A549 (cell line): ENCODE results near the gene GBGT1. TPM values are rescaled to one million over a fixed set of nuclear protein-coding genes. Genes with fewer than 3 reads are reported as not detected.
A peak's percentile ranks its signal among the peaks of the same experiment; 100 is the strongest.

Experiments
- ATAC-seq, 2 experiments: fragments of 200-7000 bp in 1 of 2; fragments of >200 bp in 1 of 2; cut with Nextera tagmentation in 1 of 2; cut with Tn5 transposase in 1 of 2; 3 replicates each; pipeline versions ENCODE4 v1.8.0 to v1.9.1; 2018 to 2020; ENCODE audit warnings: mild to moderate bottlenecking in 1 of 2, moderate library complexity in 1 of 2
- CTCF ChIA-PET: fragments of 300-600 bp; sonication (Branson Sonifier 250); formaldehyde crosslinking; extraction: SDS; loops from one replicate; lab custom pipeline; 2021; ENCODE audit warnings: antibody characterized with exemption, inconsistent platforms; lab: Yijun Ruan, JAX
- POLR2A ChIA-PET: fragments of 350-600 bp; formaldehyde crosslinking; extraction: SDS; loops from one replicate; lab custom pipeline; 2021; ENCODE audit warnings: antibody characterized with exemption, inconsistent platforms; lab: Yijun Ruan, JAX
- DNase-seq, 2 experiments: peaks; one replicate each; pipeline versions ENCODE4 v3.0.0 to v3.0.0-alpha.2; 2011 to 2016; ENCODE audit warnings: low read depth in 1 of 2, low spot score in 1 of 2
- FAIRE-seq: peaks from 2 replicates; lab custom pipeline; 2011; peaks lifted over from hg19 to GRCh38; lab: Jason Lieb, UNC
- H3K27ac ChIP-seq, 2 experiments: fragments of >200 bp; sonication (Bioruptor Twin); formaldehyde crosslinking; 3 replicates each; pipeline ENCODE4 v1.5.1; 2016 to 2017
- H3K4me1 ChIP-seq: fragments of >200 bp; sonication (Bioruptor Twin); formaldehyde crosslinking; 3 replicates; pipeline ENCODE4 v1.6.1; 2016
- H3K4me2 ChIP-seq: fragments of >200 bp; sonication (Bioruptor Twin); formaldehyde crosslinking; 3 replicates; pipeline ENCODE4 v1.6.1; 2016
- H3K4me3 ChIP-seq: fragments of >200 bp; sonication (Bioruptor Twin); formaldehyde crosslinking; 3 replicates; pipeline ENCODE4 v1.5.1; 2016
- H3K9me3 ChIP-seq: fragments of >200 bp; sonication (Bioruptor Twin); formaldehyde crosslinking; 3 replicates; pipeline ENCODE4 v1.6.1; 2016
- ATOH8 ChIP-seq: fragments of 250-450 bp; sonication (Bioruptor Pico); IDR thresholded peaks from 2 replicates; pipeline ENCODE4 v1.5.0; 2020; ENCODE audit warnings: low read depth, mild to moderate bottlenecking, moderate library complexity
- BCL3 ChIP-seq: fragments of >200 bp; sonication (Bioruptor Twin); formaldehyde crosslinking; IDR thresholded peaks from 3 replicates; pipeline ENCODE4 v1.6.1; 2016
- CTCF ChIP-seq: fragments of >200 bp; sonication (Bioruptor Twin); formaldehyde crosslinking; IDR thresholded peaks from 3 replicates; pipeline ENCODE4 v1.5.1; 2016
- EHF ChIP-seq: fragments of 250-450 bp; sonication (Bioruptor Pico); IDR thresholded peaks from 2 replicates; pipeline ENCODE4 v1.5.0; 2020; ENCODE audit warnings: mild to moderate bottlenecking
- ELK1 ChIP-seq: fragments of 150-350 bp; IDR thresholded peaks from 2 replicates; pipeline ENCODE4 v1.6.1; 2014; ENCODE audit warnings: low read depth, mild to moderate bottlenecking, low read length
- ESRRA ChIP-seq: fragments of 150-350 bp; IDR thresholded peaks from 2 replicates; pipeline ENCODE4 v1.6.1; 2014; ENCODE audit warnings: mild to moderate bottlenecking, low read length, borderline replicate concordance
- FOSB ChIP-seq: fragments of 250-450 bp; sonication (Bioruptor Pico); IDR thresholded peaks from 2 replicates; pipeline ENCODE4 v1.5.0; 2020; ENCODE audit warnings: mild to moderate bottlenecking, moderate library complexity
- FOXS1 ChIP-seq: fragments of 250-450 bp; sonication (Bioruptor Pico); IDR thresholded peaks from 2 replicates; pipeline ENCODE4 v1.5.0; 2020; ENCODE audit warnings: mild to moderate bottlenecking, moderate library complexity
- GATA3 ChIP-seq: IDR thresholded peaks from 2 replicates; pipeline ENCODE4 v1.6.1; 2012; ENCODE audit warnings: borderline replicate concordance
- HEYL ChIP-seq: fragments of 250-450 bp; sonication (Bioruptor Pico); IDR thresholded peaks from 2 replicates; pipeline ENCODE4 v1.8.0; 2021; ENCODE audit warnings: mild to moderate bottlenecking, moderate library complexity
- HMGXB4 ChIP-seq: fragments of 250-450 bp; sonication (Bioruptor Pico); IDR thresholded peaks from 2 replicates; pipeline ENCODE4 v1.5.0; 2021; ENCODE audit warnings: mild to moderate bottlenecking, moderate library complexity, borderline replicate concordance
- HOXA7 ChIP-seq: fragments of 250-450 bp; sonication (Bioruptor Pico); IDR thresholded peaks from 2 replicates; pipeline ENCODE4 v1.5.0; 2020; ENCODE audit warnings: mild to moderate bottlenecking, moderate library complexity
- HOXB13 ChIP-seq: fragments of 250-450 bp; sonication (Bioruptor Pico); IDR thresholded peaks from 2 replicates; pipeline ENCODE4 v1.5.0; 2020; ENCODE audit warnings: low read depth, mild to moderate bottlenecking, moderate library complexity
- HOXB5 ChIP-seq: fragments of 250-450 bp; sonication (Bioruptor Pico); IDR thresholded peaks from 2 replicates; pipeline ENCODE4 v1.5.0; 2020; ENCODE audit warnings: mild to moderate bottlenecking, moderate library complexity
- JUN ChIP-seq, 2 experiments: fragments of >200 bp; sonication (Bioruptor Twin); formaldehyde crosslinking; IDR thresholded peaks; 2 replicates in 1 of 2; 3 replicates in 1 of 2; pipeline ENCODE4 v1.6.1; 2016 to 2017
- MAFK ChIP-seq: fragments of 450-650 bp; IDR thresholded peaks from 2 replicates; pipeline ENCODE4 v1.6.1; 2014; ENCODE audit not compliant: partially characterized antibody
- MYC ChIP-seq: IDR thresholded peaks from 2 replicates; pipeline ENCODE4 v1.6.1; 2012; ENCODE audit warnings: mild to moderate bottlenecking, inconsistent platforms, low read length, improper control_type of control experiment, borderline replicate concordance
- NPAS2 ChIP-seq: fragments of 250-450 bp; sonication (Bioruptor Pico); IDR thresholded peaks from 2 replicates; pipeline ENCODE4 v1.8.0; 2022; ENCODE audit warnings: mild to moderate bottlenecking, moderate library complexity, borderline replicate concordance
- NR3C1 ChIP-seq: fragments of >200 bp; sonication (Bioruptor Twin); formaldehyde crosslinking; IDR thresholded peaks from 3 replicates; pipeline ENCODE4 v1.6.1; 2017
- PHF8 ChIP-seq: fragments of 200-600 bp; sonication (generic); IDR thresholded peaks from 2 replicates; pipeline ENCODE4 v1.6.1; 2016; ENCODE audit warnings: low read depth, mild to moderate bottlenecking, antibody characterized with exemption, moderate library complexity, borderline replicate concordance
- POLR2A ChIP-seq: IDR thresholded peaks from 2 replicates; pipeline ENCODE4 v1.6.1; 2012; ENCODE audit warnings: mild to moderate bottlenecking, low read length
- RARB ChIP-seq: fragments of 250-450 bp; sonication (Bioruptor Pico); IDR thresholded peaks from 2 replicates; pipeline ENCODE4 v1.8.0; 2021; ENCODE audit warnings: mild to moderate bottlenecking, moderate library complexity
- RNF2 ChIP-seq: fragments of 200-600 bp; sonication (generic); IDR thresholded peaks from 2 replicates; pipeline ENCODE4 v1.6.1; 2016; ENCODE audit warnings: low read depth, mild to moderate bottlenecking, antibody characterized with exemption, moderate library complexity, borderline replicate concordance
- SMC3 ChIP-seq: fragments of >200 bp; sonication (Bioruptor Twin); formaldehyde crosslinking; IDR thresholded peaks from 3 replicates; pipeline ENCODE4 v1.6.1; 2018; ENCODE audit warnings: inconsistent platforms
- SREBF2 ChIP-seq: fragments of 450-650 bp; IDR thresholded peaks from 2 replicates; pipeline ENCODE4 v1.6.1; 2014; ENCODE audit warnings: mild to moderate bottlenecking, moderate library complexity
- TP53 ChIP-seq: fragments of 250-450 bp; sonication (Bioruptor Pico); IDR thresholded peaks from 2 replicates; pipeline ENCODE4 v1.5.0; 2021; ENCODE audit warnings: mild to moderate bottlenecking, moderate library complexity
- USF2 ChIP-seq: fragments of 450-650 bp; IDR thresholded peaks from 2 replicates; pipeline ENCODE4 v1.6.1; 2014; ENCODE audit warnings: antibody characterized with exemption
- ZSCAN20 ChIP-seq: fragments of 250-450 bp; sonication (Bioruptor Pico); IDR thresholded peaks from 2 replicates; pipeline ENCODE4 v1.8.0; 2022; ENCODE audit warnings: mild to moderate bottlenecking, moderate library complexity
- WGBS: methylation state at CpG from one replicate; pipeline ENCODE4 v1.1.6; 2017; ENCODE audit errors: missing lambda C conversion rate; 5-methylcytosine and 5-hydroxymethylcytosine counted together
- polyA plus RNA-seq, 4 experiments: library from polyadenylated mRNA; depleted of rRNA in 3 of 4; stranded (reverse); fragments of >200 nt; fragmentation: RNase III in 1 of 4; extraction: RNeasy Plus Mini Kit Qiagen cat#74134 plus additional on column Dnase treatment in 1 of 4; gene quantifications; 2 replicates in 3 of 4; 3 replicates in 1 of 4; pipeline ENCODE4 v1.2.3, GENCODE V29; 2011 to 2017

GBGT1 gene
- polyA plus RNA-seq, 2 of the 4 experiments (the other 2 are of a cell fraction), result 1.7 to 2.4 TPM

- peaks cover 19% of the 10 kb centered on the region for H3K4me1 ChIP-seq
- FAIRE-seq (no peak), DNase-seq (no peak), ATAC-seq (no peak)
- H3K9me3 ChIP-seq, result no peaks in the 10 kb centered on the region
- no peak for TF ChIP-seq ELK1
- no peak for TF ChIP-seq RARB (CRISPR knock-in tag)
- TF ChIP-seq HOXB13 (CRISPR knock-in tag), result no peak
- TF ChIP-seq SMC3, result no peak
- TF ChIP-seq FOXS1, result no peak
- TF ChIP-seq EHF, result no peak
- TF ChIP-seq RNF2, result no peak
- no peak for TF ChIP-seq ESRRA
- TF ChIP-seq PHF8, result no peak
- TF ChIP-seq HOXA7 (CRISPR knock-in tag), result no peak
- no peak for TF ChIP-seq POLR2A
- TF ChIP-seq HEYL, result no peak
- ChIA-PET CTCF (interaction anchor here (0.8 to 39.2 kb wide), 8 partner anchors 8 to 336 kb away, joined by 3 to 1284 read pairs (median 6); partner anchors contain the start of gene RALGDS), POLR2A (no interaction called here)
- no peak overlapping the region for H3K4me3 ChIP-seq
- no peak overlapping the region for H3K27ac ChIP-seq
- no peak overlapping the region for H3K4me2 ChIP-seq
- WGBS, result 100% methylated on average over 6 of the region's 6 CpGs
These were observed 12.7 kb downstream of the GBGT1 start for GRCh38 chr9:133151041-133151440.

- WGBS, result 12% methylated on average over 21 of the region's 95 CpGs
- ChIA-PET POLR2A (interaction anchor here (0.7 to 1.9 kb wide), 9 partner anchors 10 to 310 kb away, joined by 3 to 25 read pairs (median 5); partner anchors contain the start of genes CACFD1, GTF3C5, MED22 and RPL7A), CTCF (interaction anchor here (0.7 to 39.2 kb wide), 16 partner anchors 8 to 214 kb away, joined by 3 to 1284 read pairs (median 4); partner anchors contain the start of gene RALGDS)
- no peaks in the 10 kb centered on the region for H3K9me3 ChIP-seq
- FAIRE-seq, result no peak
- peak; percentile 93 to 96 for DNase-seq
- H3K27ac ChIP-seq, result peak overlapping the region; percentile 88 to 96
- peaks cover 25% of the 10 kb centered on the region for H3K4me1 ChIP-seq
- ATAC-seq, result peak; percentile 71 to 76
- H3K4me3 ChIP-seq, result peak overlapping the region; percentile 77
- peak overlapping the region; percentile 86 for H3K4me2 ChIP-seq
- TF ChIP-seq JUN (IDR thresholded peaks at IDR 0.05) (peak in 1 of 2 experiments; percentile 48; a peak in 2 of 5 replicates), GATA3 (no peak), FOSB (CRISPR knock-in tag) (no peak), NR3C1 (no peak), CTCF (peak; percentile 23; the same call in 2 of the 3 replicates), NPAS2 (CRISPR knock-in tag) (peak; percentile 100), MYC (peak; percentile 97), HOXB13 (CRISPR knock-in tag) (peak; percentile 87), SMC3 (peak; percentile 48), MAFK (peak; percentile 28), ZSCAN20 (CRISPR knock-in tag) (no peak), USF2 (peak; percentile 69), ATOH8 (0 out of 2 replicates have a peak, but pooled peaks have one; percentile 7), POLR2A (peak; percentile 52), SREBF2 (no peak), BCL3 (0 out of 3 replicates have a peak, but pooled peaks have one; percentile 45), HMGXB4 (CRISPR knock-in tag) (no peak), EHF (peak; percentile 58; the same call in 1 of the 2 replicates), HOXB5 (CRISPR knock-in tag) (peak; percentile 85), TP53 (0 out of 2 replicates have a peak, but pooled peaks have one; percentile 34)
These were observed 14.3 kb downstream of the GBGT1 start for GRCh38 chr9:133149130-133150015.
